ENCODE results near the gene ATP8B4.
A peak's percentile ranks its signal among the peaks of the same experiment; 100 is the strongest.
"Not testable (repeated sequence)": the region's sequence is repeated elsewhere in the genome, so short reads cannot be mapped to it uniquely, and the experiment has no call there.

The ATP8B4 gene

GRCh38 chr15:50112488-50113186 lies 6.4 kb downstream of the ATP8B4 start:
- no peak for DNase-seq (ENCODE audit: low read depth, low spot score)
- no peak overlapping the region for H3K4me3 ChIP-seq (ENCODE audit: low read length)

GRCh38 chr15:50110285-50110684 lies 8.7 kb downstream of the ATP8B4 start:
- H3K4me3 ChIP-seq (ENCODE audit: low read length): no peak overlapping the region
- DNase-seq (ENCODE audit: low read depth, low spot score): no peak

GRCh38 chr15:50109076-50109987 lies 9.7 kb downstream of the ATP8B4 start:
- peak overlapping the region; percentile 9; the same call in 1 of the 2 replicates for H3K4me3 ChIP-seq (ENCODE audit: low read length)
- DNase-seq (ENCODE audit: low read depth, low spot score): peak; percentile 43

GRCh38 chr15:50108461-50108860 lies 10.6 kb downstream of the ATP8B4 start:
- no peak overlapping the region for H3K4me3 ChIP-seq (ENCODE audit: low read length)
- no peak for DNase-seq (ENCODE audit: low read depth, low spot score)

DNA sequence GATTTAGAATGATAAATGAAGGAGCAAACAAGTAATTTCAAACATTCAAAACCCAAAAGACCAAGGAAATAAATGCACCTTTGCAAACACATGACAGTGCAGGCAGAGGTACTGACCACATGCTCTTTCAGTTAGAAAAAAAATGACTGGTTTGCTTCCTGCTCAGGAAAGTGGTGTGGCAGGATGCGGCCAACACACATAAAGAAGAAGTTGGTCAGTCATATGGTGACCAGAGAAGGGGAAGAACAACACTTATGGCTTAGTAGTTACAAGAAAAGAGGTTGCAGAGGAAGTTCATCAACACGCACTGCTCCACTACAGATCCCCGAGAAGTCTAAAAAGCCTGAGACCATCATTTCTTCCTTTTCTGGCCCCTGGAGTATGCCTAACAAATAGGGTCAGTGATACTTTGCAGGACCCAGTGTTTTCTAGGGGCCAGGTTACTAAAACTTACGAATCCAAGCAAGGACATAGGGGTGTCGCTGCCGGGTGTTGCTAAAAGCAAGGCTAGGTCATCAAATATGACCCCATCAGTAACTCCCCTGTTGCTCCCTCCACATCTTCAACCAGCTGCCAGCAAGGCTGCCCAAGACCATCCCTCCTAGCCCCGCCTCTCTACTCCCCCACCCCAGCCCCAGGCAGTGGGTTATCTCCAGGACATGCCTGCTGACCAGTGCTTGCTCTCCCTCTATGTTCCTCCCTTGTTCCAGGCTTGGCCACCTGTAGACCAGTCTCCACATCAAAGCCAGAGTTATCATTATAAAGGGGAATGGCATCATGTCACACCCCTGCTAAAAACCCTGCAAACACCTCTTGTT lies 11.2 kb downstream of the ATP8B4 start:
- DNase-seq (ENCODE audit: low read depth, low spot score): no peak
- H3K4me3 ChIP-seq (ENCODE audit: low read length): no peak overlapping the region

- no peak for DNase-seq (ENCODE audit: low read depth, low spot score)
- H3K4me3 ChIP-seq (ENCODE audit: low read length): no peak overlapping the region
Measured at GRCh38 chr15:50107157-50107556, 11.9 kb downstream of the ATP8B4 start.

- no peak overlapping the region for H3K4me3 ChIP-seq (ENCODE audit: low read length)
- no peak for DNase-seq (ENCODE audit: low read depth, low spot score)
Measured at GRCh38 chr15:50106457-50106856, 12.6 kb downstream of the ATP8B4 start.

- no peak for DNase-seq (ENCODE audit: low read depth, low spot score)
- H3K4me3 ChIP-seq (ENCODE audit: low read length): no peak overlapping the region
Measured at GRCh38 chr15:50100486-50100885, 18.5 kb downstream of the ATP8B4 start.

GRCh38 chr15:50098545-50098944 lies 20.5 kb downstream of the ATP8B4 start:
- DNase-seq (ENCODE audit: low read depth, low spot score): no peak
- H3K4me3 ChIP-seq (ENCODE audit: low read length): no peak overlapping the region

- no peak for DNase-seq (ENCODE audit: low read depth, low spot score)
- no peak overlapping the region for H3K4me3 ChIP-seq (ENCODE audit: low read length)
Measured at GRCh38 chr15:50095938-50096821, 22.9 kb downstream of the ATP8B4 start.

GRCh38 chr15:50089386-50089785 lies 29.6 kb downstream of the ATP8B4 start:
- not testable (repeated sequence) for DNase-seq (ENCODE audit: low read depth, low spot score); H3K4me3 ChIP-seq (ENCODE audit: low read length)

DNA sequence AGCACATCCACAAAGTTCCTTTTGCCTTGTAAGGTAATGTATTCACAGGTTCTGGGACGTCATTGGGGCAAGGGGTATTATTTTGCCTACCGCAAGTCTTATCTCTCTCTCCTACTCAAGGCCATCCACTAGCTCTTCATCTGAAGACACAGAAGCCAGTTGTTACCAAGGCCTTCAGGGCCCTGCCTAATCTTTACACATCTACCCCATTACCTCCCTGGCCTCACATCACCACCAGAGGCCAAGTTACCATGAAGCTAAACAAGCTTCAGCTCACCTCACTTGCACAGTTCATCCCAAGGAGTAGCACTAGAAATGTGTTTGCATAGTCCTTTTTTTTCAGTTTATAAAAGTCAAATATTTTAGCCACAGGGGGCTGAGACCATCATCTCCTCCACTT lies 34.1 kb downstream of the ATP8B4 start:
- no peak overlapping the region for H3K4me3 ChIP-seq (ENCODE audit: low read length)
- no peak for DNase-seq (ENCODE audit: low read depth, low spot score)

GRCh38 chr15:50083424-50084025 lies 35.5 kb downstream of the ATP8B4 start:
- no peak overlapping the region for H3K4me3 ChIP-seq (ENCODE audit: low read length)
- DNase-seq (ENCODE audit: low read depth, low spot score): no peak

DNA sequence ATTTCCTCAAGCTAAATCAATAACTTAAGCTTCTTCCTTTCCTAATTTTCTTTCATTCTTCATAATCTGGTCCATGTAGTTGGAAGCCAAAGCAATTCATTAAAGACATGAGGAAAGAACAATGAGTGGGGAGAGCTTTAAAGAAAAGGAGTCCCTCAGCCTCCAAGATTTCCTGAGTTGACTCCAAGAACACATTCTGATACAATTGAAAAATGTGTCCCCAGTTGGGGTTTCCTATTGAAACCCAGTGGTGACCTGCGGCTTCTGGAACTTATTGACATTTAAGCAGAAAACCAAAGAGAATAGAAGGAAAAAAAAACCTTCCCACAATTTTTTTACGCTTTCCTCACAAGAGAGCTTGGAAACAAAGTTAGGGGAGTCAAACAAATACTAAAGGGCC lies 37.0 kb downstream of the ATP8B4 start:
- no peak for DNase-seq (ENCODE audit: low read depth, low spot score)
- no peak overlapping the region for H3K4me3 ChIP-seq (ENCODE audit: low read length)

GRCh38 chr15:50077651-50078050 lies 41.4 kb downstream of the ATP8B4 start:
- no peak overlapping the region for H3K4me3 ChIP-seq (ENCODE audit: low read length)
- no peak for DNase-seq (ENCODE audit: low read depth, low spot score)

DNA sequence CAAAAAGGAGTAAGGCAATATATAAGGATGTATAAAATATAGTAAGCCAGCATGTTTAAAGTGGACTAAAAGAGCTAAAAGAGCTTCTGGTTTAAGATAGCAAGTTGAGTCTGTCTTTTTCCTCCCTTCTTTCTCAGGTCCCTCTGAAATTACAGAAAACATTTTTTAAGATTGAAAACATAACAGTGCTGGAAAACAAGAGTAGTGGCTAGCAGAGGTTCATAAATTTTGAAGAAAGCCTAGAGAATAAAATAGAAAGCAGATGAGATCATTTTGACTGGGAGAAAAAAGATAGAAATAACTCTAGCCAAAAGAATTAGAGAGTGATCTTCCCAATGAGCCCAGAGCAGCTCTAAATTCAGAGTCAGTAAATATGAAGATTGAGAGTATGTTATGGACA lies 41.9 kb downstream of the ATP8B4 start:
- no peak for DNase-seq (ENCODE audit: low read depth, low spot score)
- H3K4me3 ChIP-seq (ENCODE audit: low read length): no peak overlapping the region

DNA sequence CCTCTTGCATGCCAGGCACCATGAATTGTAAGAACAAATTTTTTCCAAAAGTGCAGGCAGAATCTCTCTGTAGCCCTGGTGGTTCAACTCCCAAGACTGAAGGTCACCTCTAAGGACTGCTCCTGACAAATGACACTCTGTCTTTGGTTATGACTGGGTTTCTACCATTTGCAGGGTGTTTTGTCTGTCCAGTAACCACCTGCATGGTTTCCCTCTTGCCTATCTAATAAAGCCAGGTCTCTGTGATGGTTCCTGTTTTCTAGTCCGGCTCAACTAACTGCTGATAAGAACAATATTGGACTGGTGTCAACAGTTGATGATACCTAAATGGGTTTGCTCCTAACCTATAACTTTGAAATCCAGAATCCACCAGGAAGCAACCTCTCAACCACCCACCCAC lies 43.7 kb downstream of the ATP8B4 start:
- DNase-seq (ENCODE audit: low read depth, low spot score): no peak
- H3K4me3 ChIP-seq (ENCODE audit: low read length): no peak overlapping the region

DNA sequence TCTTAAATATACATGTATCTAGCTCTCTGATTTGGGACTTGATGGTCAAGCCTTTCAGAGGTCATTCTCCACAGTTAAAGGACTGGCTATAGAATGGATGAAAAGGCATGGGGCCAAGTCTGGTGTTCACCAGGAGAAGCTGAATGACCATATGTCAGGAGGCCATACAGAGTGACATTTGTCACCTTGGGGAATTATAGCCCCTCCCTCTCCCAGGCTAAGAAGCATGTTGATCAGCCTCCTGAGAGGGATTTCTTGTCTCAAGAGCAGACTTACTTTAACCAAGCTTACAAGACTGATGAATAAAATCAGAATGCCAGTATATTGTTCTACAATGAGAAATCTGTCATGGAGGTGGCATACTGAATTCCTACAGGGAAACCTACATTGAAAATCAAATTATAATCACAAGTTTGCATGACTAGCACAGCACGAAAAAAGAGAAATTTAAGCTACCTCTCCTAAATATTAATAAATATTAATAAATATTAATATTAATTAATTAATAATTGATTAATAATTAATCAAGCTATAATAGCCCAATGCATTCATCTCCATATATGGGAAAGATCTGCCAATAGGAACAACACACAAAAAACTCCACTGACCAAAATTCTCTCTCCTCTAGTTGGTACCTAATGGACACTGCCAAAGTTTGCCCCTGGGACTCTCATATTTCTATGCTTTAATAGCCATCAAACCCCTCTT lies 47.3 kb downstream of the ATP8B4 start:
- H3K4me3 ChIP-seq (ENCODE audit: low read length): no peak overlapping the region
- DNase-seq (ENCODE audit: low read depth, low spot score): no peak
